ENCODE measurements around the gene NRCAM.

GRCh38 chr7:108188724-108189123 lies 267.5 kb downstream of the NRCAM start:
- TF ChIP-seq CTCF (IDR thresholded peaks at IDR 0.05) (no peak), POLR2A (IDR thresholded peaks at IDR 0.05) (no peak)
